ENCODE data around the gene DMRTA1.

Gene DMRTA1

GRCh38 chr9:22455181-22455580 is 8.6 kb downstream of the DMRTA1 start:
- H3K4me1 ChIP-seq (ENCODE audit: insufficient read depth, low read length): no peaks in the 10 kb centered on the region
- H2AFZ ChIP-seq (ENCODE audit: low read depth, low read length): no peak overlapping the region; the same call in 1 of the 2 replicates
- no peak overlapping the region for H3K4me2 ChIP-seq (ENCODE audit: insufficient read depth, low read length)
- no peak for TF ChIP-seq EZH2 (IDR thresholded peaks at IDR 0.05; ENCODE audit: borderline replicate concordance, low read depth, low read length, severe bottlenecking)
- TF ChIP-seq CTCF (IDR thresholded peaks at IDR 0.05; ENCODE audit: borderline replicate concordance, extremely low read depth, low read length, poor library complexity, severe bottlenecking): no peak
- H3K4me3 ChIP-seq (ENCODE audit: low read depth in 1 of 2, low read length in 2 of 2): no peak overlapping the region
- no peaks in the 10 kb centered on the region for H3K9me3 ChIP-seq (ENCODE audit: insufficient read depth, low read length, severe bottlenecking)
- DNase-seq: no peak
- no peak overlapping the region for H3K9ac ChIP-seq (ENCODE audit: low read depth, low read length)
- no peak for ATAC-seq (ENCODE audit: insufficient read depth, low read depth)
- H3K79me2 ChIP-seq (ENCODE audit: insufficient read depth, low read length): no peaks in the 10 kb centered on the region
- no peaks in the 10 kb centered on the region for H3K36me3 ChIP-seq (ENCODE audit: insufficient read depth, low read length)
- H3K27ac ChIP-seq (ENCODE audit: low read length): no peak overlapping the region
- peaks cover 3% of the 10 kb centered on the region for H3K27me3 ChIP-seq (ENCODE audit: insufficient read depth, low read length, poor library complexity)
- H4K20me1 ChIP-seq (ENCODE audit: insufficient read depth, low read length): no peaks in the 10 kb centered on the region

- no peak for DNase-seq
- H4K20me1 ChIP-seq (ENCODE audit: insufficient read depth, low read length): no peaks in the 10 kb centered on the region
- H3K9ac ChIP-seq (ENCODE audit: low read depth, low read length): no peak overlapping the region
- TF ChIP-seq CTCF (IDR thresholded peaks at IDR 0.05; ENCODE audit: borderline replicate concordance, extremely low read depth, low read length, poor library complexity, severe bottlenecking): no peak
- no peak for TF ChIP-seq EZH2 (IDR thresholded peaks at IDR 0.05; ENCODE audit: borderline replicate concordance, low read depth, low read length, severe bottlenecking)
- ATAC-seq (ENCODE audit: insufficient read depth, low read depth): no peak
- peaks cover 3% of the 10 kb centered on the region for H3K27me3 ChIP-seq (ENCODE audit: insufficient read depth, low read length, poor library complexity)
- H3K79me2 ChIP-seq (ENCODE audit: insufficient read depth, low read length): no peaks in the 10 kb centered on the region
- H3K36me3 ChIP-seq (ENCODE audit: insufficient read depth, low read length): no peaks in the 10 kb centered on the region
- no peaks in the 10 kb centered on the region for H3K4me1 ChIP-seq (ENCODE audit: insufficient read depth, low read length)
- H3K27ac ChIP-seq (ENCODE audit: low read length): no peak overlapping the region
- H3K4me3 ChIP-seq (ENCODE audit: low read depth in 1 of 2, low read length in 2 of 2): no peak overlapping the region
- H3K9me3 ChIP-seq (ENCODE audit: insufficient read depth, low read length, severe bottlenecking): no peaks in the 10 kb centered on the region
- H3K4me2 ChIP-seq (ENCODE audit: insufficient read depth, low read length): no peak overlapping the region
- H2AFZ ChIP-seq (ENCODE audit: low read depth, low read length): no peak overlapping the region
Measured at GRCh38 chr9:22457448-22457847, 10.8 kb downstream of the DMRTA1 start.

DNA sequence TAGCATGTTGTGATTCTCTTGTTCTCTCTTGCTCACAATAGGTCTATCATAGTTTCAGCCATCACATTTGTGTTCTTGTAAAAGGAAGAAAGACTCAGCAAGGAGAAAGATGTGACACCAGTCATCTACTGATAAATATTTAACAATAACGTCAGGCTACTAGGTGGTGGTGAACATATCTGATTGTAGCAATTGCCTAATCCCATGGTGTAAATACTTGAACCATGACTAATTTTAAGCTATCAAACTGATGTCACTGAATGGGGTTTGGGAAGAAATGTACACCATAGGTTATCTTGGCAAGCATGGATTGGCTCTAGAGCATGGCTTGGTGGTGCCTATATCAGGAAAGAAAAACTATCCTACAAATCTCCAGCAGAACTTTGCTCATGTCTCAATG is 16.6 kb downstream of the DMRTA1 start:
- no peaks in the 10 kb centered on the region for H3K36me3 ChIP-seq (ENCODE audit: insufficient read depth, low read length)
- no peak overlapping the region for H3K27ac ChIP-seq (ENCODE audit: low read length)
- no peak overlapping the region for H2AFZ ChIP-seq (ENCODE audit: low read depth, low read length)
- no peaks in the 10 kb centered on the region for H4K20me1 ChIP-seq (ENCODE audit: insufficient read depth, low read length)
- no peaks in the 10 kb centered on the region for H3K27me3 ChIP-seq (ENCODE audit: insufficient read depth, low read length, poor library complexity)
- no peaks in the 10 kb centered on the region for H3K79me2 ChIP-seq (ENCODE audit: insufficient read depth, low read length)
- no peaks in the 10 kb centered on the region for H3K4me1 ChIP-seq (ENCODE audit: insufficient read depth, low read length)
- no peaks in the 10 kb centered on the region for H3K9me3 ChIP-seq (ENCODE audit: insufficient read depth, low read length, severe bottlenecking)
- no peak overlapping the region for H3K4me3 ChIP-seq (ENCODE audit: low read depth in 1 of 2, low read length in 2 of 2)
- DNase-seq (no peak), ATAC-seq (ENCODE audit: insufficient read depth, low read depth) (no peak)
- no peak for TF ChIP-seq CTCF (IDR thresholded peaks at IDR 0.05; ENCODE audit: borderline replicate concordance, extremely low read depth, low read length, poor library complexity, severe bottlenecking)
- no peak for TF ChIP-seq EZH2 (IDR thresholded peaks at IDR 0.05; ENCODE audit: borderline replicate concordance, low read depth, low read length, severe bottlenecking)
- H3K4me2 ChIP-seq (ENCODE audit: insufficient read depth, low read length): no peak overlapping the region
- no peak overlapping the region for H3K9ac ChIP-seq (ENCODE audit: low read depth, low read length)

Data from DND-41 (cell line).